NT2/D1 (cell line): ENCODE results near the gene C1D.

ENCODE experiments used
- SUZ12 ChIP-seq: IDR thresholded peaks from 2 replicates; pipeline ENCODE4 v1.6.1; 2011; ENCODE audit not compliant: insufficient read length, insufficient read depth; ENCODE audit errors: extremely low read depth
- YY1 ChIP-seq: IDR thresholded peaks from 2 replicates; pipeline ENCODE4 v1.6.1; 2011; ENCODE audit not compliant: insufficient read length, insufficient read depth
- ZNF274 ChIP-seq: IDR thresholded peaks from 2 replicates; pipeline ENCODE4 v1.6.1; 2011; ENCODE audit warnings: mild to moderate bottlenecking, low read depth, low read length

GRCh38 chr2:68110102-68110501, 47.3 kb upstream of the C1D start:
- no peak for TF ChIP-seq YY1
- TF ChIP-seq ZNF274: no peak
- TF ChIP-seq SUZ12: no peak
